ENCODE results near the gene FIBP.

- TF ChIP-seq POLR2AphosphoS5 (IDR thresholded peaks at IDR 0.05) (peak in 2 of 3 donors; percentile 3 to 91), CTCF (IDR thresholded peaks at IDR 0.05) (no peak)
These were observed 34.1 kb downstream of the FIBP start for GRCh38 chr11:65854161-65854592.
